CD4-positive, CD25-positive, alpha-beta regulatory T cell (primary cell): Measurements from ENCODE around the gene C14orf119. TPM values are rescaled to one million over a fixed set of nuclear protein-coding genes. Genes with fewer than 3 reads are reported as not detected.

ENCODE experiments used
- ATAC-seq, 2 donors: fragments of 150-1000 bp; cut with Tn5 transposase; one replicate each; pipeline ENCODE4 v1.10.0; 2021; ENCODE audit warnings: low read depth in 2 of 2, moderate number of reproducible peaks in 2 of 2, moderate library complexity in 1 of 2
- DNase-seq, 3 donors: peaks; one replicate each; pipeline versions ENCODE4 v3.0.0 to v3.0.0-alpha.2; 2012 to 2022; ENCODE audit warnings: mixed read lengths in 1 of 3
- H3K27ac ChIP-seq: one replicate; pipeline ENCODE4 v1.7.0; 2013; ENCODE audit warnings: mild to moderate bottlenecking, low read length; ENCODE audit not compliant: insufficient read depth, poor library complexity, severe bottlenecking
- H3K27me3 ChIP-seq: one replicate; pipeline ENCODE4 v1.7.0; 2013; ENCODE audit warnings: low read length; ENCODE audit not compliant: control insufficient read depth, insufficient read depth
- H3K36me3 ChIP-seq: one replicate; pipeline ENCODE4 v1.7.0; 2013; ENCODE audit warnings: mild to moderate bottlenecking, low read length, moderate library complexity; ENCODE audit not compliant: control insufficient read depth, insufficient read depth
- H3K4me1 ChIP-seq: 2 replicates; pipeline ENCODE4 v1.7.0; 2013; ENCODE audit warnings: mild to moderate bottlenecking, low read length; ENCODE audit not compliant: insufficient read depth, control insufficient read depth, poor library complexity, severe bottlenecking
- H3K4me3 ChIP-seq: one replicate; pipeline ENCODE4 v1.7.0; 2013; ENCODE audit warnings: low read depth, mild to moderate bottlenecking, low read length, moderate library complexity
- H3K9me3 ChIP-seq, 2 experiments: 1 replicate in 1 of 2; 2 replicates in 1 of 2; pipeline ENCODE4 v1.7.0; 2013; ENCODE audit warnings: low read length in 2 of 2, mild to moderate bottlenecking in 1 of 2, moderate library complexity in 1 of 2; ENCODE audit not compliant: control insufficient read depth in 2 of 2
- H3K27ac Mint-ChIP-seq, 3 donors: one replicate each; pipeline ENCODE4 v1.8.0; 2020 to 2022; ENCODE audit warnings: mild to moderate bottlenecking in 3 of 3, mixed read lengths in 3 of 3, moderate library complexity in 2 of 3
- H3K27me3 Mint-ChIP-seq: one replicate; pipeline ENCODE4 v1.8.0; 2022; ENCODE audit warnings: mild to moderate bottlenecking, mixed read lengths
- H3K36me3 Mint-ChIP-seq: one replicate; pipeline ENCODE4 v1.8.0; 2020; ENCODE audit warnings: mixed read lengths
- H3K4me1 Mint-ChIP-seq, 4 donors: one replicate each; pipeline ENCODE4 v1.8.0; 2020 to 2022; ENCODE audit warnings: mixed read lengths in 4 of 4, mild to moderate bottlenecking in 1 of 4
- H3K4me3 Mint-ChIP-seq, 4 donors: one replicate each; pipeline ENCODE4 v1.8.0; 2020 to 2022; ENCODE audit warnings: mild to moderate bottlenecking in 4 of 4, mixed read lengths in 4 of 4, moderate library complexity in 3 of 4
- H3K9me3 Mint-ChIP-seq, 7 donors: one replicate each; pipeline ENCODE4 v1.8.0; 2020 to 2022; ENCODE audit warnings: mixed read lengths in 7 of 7, mild to moderate bottlenecking in 3 of 7, moderate library complexity in 2 of 7
- polyA plus RNA-seq, 4 donors: library from polyadenylated mRNA; unstranded; fragments of 300-500 nt; fragmentation: Illumina TruSeq; gene quantifications; one replicate each; pipeline ENCODE4 v1.2.3, GENCODE V29; 2021
- total RNA-seq: library from RNA; stranded (reverse); gene quantifications from one replicate; pipeline ENCODE4 v1.2.3, GENCODE V29; 2022

The C14orf119 gene
- total and polyA plus RNA-seq, 5 donors from 2014 or later = 13.6 to 187 (median 147) TPM

- Mint-ChIP-seq H3K9me3 (no peaks in the 10 kb centered on the region), H3K4me1 (peaks cover 0 to 19% (median 15%) of the 10 kb centered on the region in 4 donors), H3K36me3 (peaks cover 14% of the 10 kb centered on the region), H3K27me3 (no peaks in the 10 kb centered on the region), H3K4me3 (peak overlapping the region; percentile 72 to 96 (median 90)), H3K27ac (peak overlapping the region in 2 of 3 donors; percentile 32 to 84)
- H3K27ac ChIP-seq = no peak overlapping the region
- H3K36me3 ChIP-seq = peaks cover 38% of the 10 kb centered on the region
- H3K9me3 ChIP-seq = no peaks in the 10 kb centered on the region
- DNase-seq (peak; percentile 77 to 86 (median 84)), ATAC-seq (peak; percentile 71 to 74)
- peaks cover 22% of the 10 kb centered on the region for H3K4me1 ChIP-seq
- no peaks in the 10 kb centered on the region for H3K27me3 ChIP-seq
- H3K4me3 ChIP-seq = peak overlapping the region; percentile 26
Measured at GRCh38 chr14:23057757-23058653, 37.3 kb upstream of the C14orf119 start.

GRCh38 chr14:23058654-23059504 is 36.4 kb upstream of the C14orf119 start:
- Histone ChIP-seq H3K4me3 (no peak overlapping the region), H3K27ac (no peak overlapping the region), H3K27me3 (no peaks in the 10 kb centered on the region), H3K4me1 (peaks cover 22% of the 10 kb centered on the region), H3K36me3 (peaks cover 47% of the 10 kb centered on the region), H3K9me3 (no peaks in the 10 kb centered on the region)
- peaks cover 0 to 18% (median 15%) of the 10 kb centered on the region in 4 donors for H3K4me1 Mint-ChIP-seq
- peaks cover 22% of the 10 kb centered on the region for H3K36me3 Mint-ChIP-seq
- H3K27me3 Mint-ChIP-seq = no peaks in the 10 kb centered on the region
- ATAC-seq (no peak), DNase-seq (no peak)
- no peaks in the 10 kb centered on the region for H3K9me3 Mint-ChIP-seq
- peak overlapping the region in 2 of 4 donors; percentile 43 to 87 for H3K4me3 Mint-ChIP-seq
- H3K27ac Mint-ChIP-seq = peak overlapping the region in 1 of 3 donors; percentile 53

GRCh38 chr14:23060536-23061260 is 34.6 kb upstream of the C14orf119 start:
- ATAC-seq (no peak), DNase-seq (no peak)
- Mint-ChIP-seq H3K4me3 (peak overlapping the region in 1 of 4 donors; percentile 47), H3K27ac (no peak overlapping the region), H3K4me1 (peaks cover 1 to 19% (median 17%) of the 10 kb centered on the region in 4 donors), H3K9me3 (no peaks in the 10 kb centered on the region), H3K27me3 (no peaks in the 10 kb centered on the region), H3K36me3 (peaks cover 28% of the 10 kb centered on the region)
- Histone ChIP-seq H3K4me3 (no peak overlapping the region), H3K27me3 (no peaks in the 10 kb centered on the region), H3K27ac (no peak overlapping the region), H3K4me1 (peaks cover 22% of the 10 kb centered on the region), H3K9me3 (no peaks in the 10 kb centered on the region), H3K36me3 (peaks cover 60% of the 10 kb centered on the region)

DNA sequence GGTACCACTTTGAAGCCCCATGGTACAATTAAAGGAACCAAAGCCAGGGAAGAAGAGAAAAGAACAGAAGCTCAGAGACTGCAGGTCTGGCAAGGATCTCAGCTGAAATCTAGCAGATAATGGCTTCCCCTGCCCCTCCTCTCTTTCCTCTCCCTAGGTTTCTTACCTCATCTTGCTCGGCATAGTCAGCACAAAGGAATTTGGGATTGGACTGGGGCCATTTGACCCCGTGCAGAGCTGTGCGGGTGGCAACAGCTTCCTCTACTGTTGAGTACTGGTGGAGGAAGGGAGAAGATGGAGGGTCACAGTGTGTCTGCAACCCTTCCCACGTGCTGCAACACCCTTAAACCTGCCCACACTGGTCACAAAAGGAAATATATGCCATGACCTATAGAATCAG is 33.3 kb upstream of the C14orf119 start:
- Histone ChIP-seq H3K36me3 (peaks cover 73% of the 10 kb centered on the region), H3K4me1 (peaks cover 12% of the 10 kb centered on the region), H3K27me3 (no peaks in the 10 kb centered on the region), H3K9me3 (no peaks in the 10 kb centered on the region), H3K27ac (no peak overlapping the region), H3K4me3 (no peak overlapping the region)
- Mint-ChIP-seq H3K4me1 (peaks cover 5 to 14% (median 13%) of the 10 kb centered on the region in 4 donors), H3K4me3 (no peak overlapping the region), H3K36me3 (peaks cover 30% of the 10 kb centered on the region), H3K27ac (no peak overlapping the region), H3K9me3 (no peaks in the 10 kb centered on the region), H3K27me3 (no peaks in the 10 kb centered on the region)
- no peak for DNase-seq
- ATAC-seq = no peak

GRCh38 chr14:23063601-23064000 is 31.7 kb upstream of the C14orf119 start:
- Histone ChIP-seq H3K27me3 (no peaks in the 10 kb centered on the region), H3K27ac (no peak overlapping the region), H3K36me3 (peaks cover 86% of the 10 kb centered on the region), H3K9me3 (no peaks in the 10 kb centered on the region), H3K4me3 (no peak overlapping the region), H3K4me1 (peaks cover 2% of the 10 kb centered on the region)
- H3K4me1 Mint-ChIP-seq = peaks cover 6 to 13% (median 10%) of the 10 kb centered on the region in 4 donors
- no peaks in the 10 kb centered on the region for H3K27me3 Mint-ChIP-seq
- no peaks in the 10 kb centered on the region for H3K9me3 Mint-ChIP-seq
- H3K4me3 Mint-ChIP-seq = peak overlapping the region in 1 of 4 donors; percentile 19
- DNase-seq (no peak), ATAC-seq (no peak)
- H3K27ac Mint-ChIP-seq = no peak overlapping the region
- H3K36me3 Mint-ChIP-seq = peaks cover 31% of the 10 kb centered on the region

DNA sequence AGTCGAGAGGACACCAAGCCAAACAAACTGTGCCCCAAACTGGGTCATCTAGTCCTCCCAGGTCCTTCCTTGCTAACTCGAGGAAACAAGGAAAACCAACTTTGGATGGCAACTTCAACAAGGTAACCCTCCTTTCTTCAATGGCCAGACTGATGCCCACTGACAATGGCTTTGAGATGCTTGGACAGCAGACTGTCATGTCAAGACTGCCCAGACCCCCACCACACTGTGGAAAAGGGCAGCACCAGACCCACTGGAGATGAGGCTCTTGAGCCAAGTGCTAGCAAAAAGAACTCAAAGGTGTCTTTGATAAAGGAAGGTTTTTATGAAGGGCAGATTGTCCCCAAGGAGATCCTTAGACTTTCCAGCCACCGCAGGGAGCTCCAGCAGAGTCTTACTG is 28.9 kb upstream of the C14orf119 start:
- no peaks in the 10 kb centered on the region for H3K27me3 Mint-ChIP-seq

More for the DNA sequence above, 28.9 kb upstream of the C14orf119 start:
- peaks cover 34% of the 10 kb centered on the region for H3K36me3 Mint-ChIP-seq
- H3K36me3 ChIP-seq = peaks cover 65% of the 10 kb centered on the region
- H3K4me3 ChIP-seq = no peak overlapping the region
- H3K4me1 ChIP-seq = peaks cover 17% of the 10 kb centered on the region
- ATAC-seq = no peak
- H3K4me1 Mint-ChIP-seq = peaks cover 17 to 36% (median 28%) of the 10 kb centered on the region in 4 donors
- peak overlapping the region in 1 of 3 donors; percentile 77 for H3K27ac Mint-ChIP-seq
- H3K27me3 ChIP-seq = no peaks in the 10 kb centered on the region
- peak overlapping the region in 1 of 4 donors; percentile 35 for H3K4me3 Mint-ChIP-seq
- no peaks in the 10 kb centered on the region for H3K9me3 ChIP-seq
- no peaks in the 10 kb centered on the region for H3K9me3 Mint-ChIP-seq
- DNase-seq = no peak
- H3K27ac ChIP-seq = no peak overlapping the region
